GM19397 (cell line): ENCODE measurements around the gene RYR2.

Experiments used
- ATAC-seq: cut with Tn5 transposase; IDR thresholded peaks from one replicate; pipeline ENCODE4 v1.9.1; 2021; ENCODE audit warnings: mild to moderate bottlenecking, moderate library complexity; ENCODE audit not compliant: unreplicated experiment

Gene RYR2

GRCh38 chr1:237700181-237700580 is 658.2 kb downstream of the RYR2 start:
- ATAC-seq = no peak

- ATAC-seq = no peak
Measured at GRCh38 chr1:237701534-237701933, 659.5 kb downstream of the RYR2 start.

GRCh38 chr1:237702161-237702560 is 660.2 kb downstream of the RYR2 start:
- no peak for ATAC-seq

- no peak for ATAC-seq
Measured at GRCh38 chr1:237705462-237705861, 663.5 kb downstream of the RYR2 start.

- ATAC-seq = no peak
Measured at GRCh38 chr1:237709355-237709754, 667.4 kb downstream of the RYR2 start.

- ATAC-seq = no peak
Measured at GRCh38 chr1:237711281-237711680, 669.3 kb downstream of the RYR2 start.

GRCh38 chr1:237712082-237712481 is 670.1 kb downstream of the RYR2 start:
- no peak for ATAC-seq

GRCh38 chr1:237712586-237713157 is 670.7 kb downstream of the RYR2 start:
- no peak for ATAC-seq

- ATAC-seq = no peak
Measured at GRCh38 chr1:237713916-237714315, 671.9 kb downstream of the RYR2 start.

GRCh38 chr1:237717106-237717505 is 675.1 kb downstream of the RYR2 start:
- ATAC-seq = no peak

- ATAC-seq = no peak
Measured at GRCh38 chr1:237730826-237731350, 688.9 kb downstream of the RYR2 start.

GRCh38 chr1:237732657-237733056 is 690.7 kb downstream of the RYR2 start:
- no peak for ATAC-seq

- ATAC-seq = no peak
Measured at GRCh38 chr1:237736372-237737029, 694.5 kb downstream of the RYR2 start.

GRCh38 chr1:237737448-237737847 is 695.5 kb downstream of the RYR2 start:
- no peak for ATAC-seq

- no peak for ATAC-seq
Measured at GRCh38 chr1:237737938-237738610, 696.1 kb downstream of the RYR2 start.

- no peak for ATAC-seq
Measured at GRCh38 chr1:237740846-237741245, 698.9 kb downstream of the RYR2 start.

- no peak for ATAC-seq
Measured at GRCh38 chr1:237745545-237745944, 703.6 kb downstream of the RYR2 start.

- ATAC-seq = no peak
Measured at GRCh38 chr1:237748171-237748960, 706.4 kb downstream of the RYR2 start.

- ATAC-seq = no peak
Measured at GRCh38 chr1:237749122-237749521, 707.1 kb downstream of the RYR2 start.

GRCh38 chr1:237751090-237751489 is 709.1 kb downstream of the RYR2 start:
- no peak for ATAC-seq

GRCh38 chr1:237754627-237755026 is 712.6 kb downstream of the RYR2 start:
- no peak for ATAC-seq
